NCI-H2227 (cell line): Measurements from ENCODE around the gene KPNA5.
"Not testable (repeated sequence)": the region's sequence is repeated elsewhere in the genome, so short reads cannot be mapped to it uniquely, and the experiment has no call there.

Source experiments
- DNase-seq: peaks from one replicate; lab custom pipeline; 2025; ENCODE audit not compliant: unreplicated experiment; lab: John Stamatoyannopoulos, UW

The KPNA5 gene

GRCh38 chr6:116697480-116697879 lies 16.5 kb downstream of the KPNA5 start:
- no peak for DNase-seq

- not testable (repeated sequence) for DNase-seq
These were observed 22.9 kb downstream of the KPNA5 start for GRCh38 chr6:116703888-116704287.

GRCh38 chr6:116705917-116706316 lies 24.9 kb downstream of the KPNA5 start:
- DNase-seq, result no peak

DNA sequence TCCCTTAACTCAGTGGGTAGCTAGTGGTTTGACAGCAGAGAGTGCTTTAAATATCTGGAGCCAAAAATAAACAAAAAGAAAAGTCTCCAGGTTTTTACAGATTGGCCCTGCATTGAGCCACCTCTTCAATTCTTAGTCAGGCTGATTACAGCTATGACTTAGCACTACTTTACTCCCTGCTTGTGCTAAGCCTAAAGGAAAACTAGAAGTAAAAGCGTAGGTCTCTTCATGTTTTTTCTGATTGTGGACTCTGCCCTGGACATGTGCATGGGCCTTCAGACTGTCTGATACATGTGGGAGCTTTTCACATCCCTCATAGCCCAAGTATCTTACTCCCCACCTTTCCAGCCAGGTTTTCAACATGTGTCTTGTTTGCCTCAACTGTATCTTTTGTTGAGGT lies 33.3 kb downstream of the KPNA5 start:
- no peak for DNase-seq

- DNase-seq, result no peak
These were observed 33.8 kb downstream of the KPNA5 start for GRCh38 chr6:116714761-116715160.

GRCh38 chr6:116726947-116727346 lies 45.9 kb downstream of the KPNA5 start:
- no peak for DNase-seq

GRCh38 chr6:116730513-116730912 lies 49.5 kb downstream of the KPNA5 start:
- DNase-seq, result no peak

GRCh38 chr6:116737004-116737403 lies 56.0 kb downstream of the KPNA5 start:
- no peak for DNase-seq

DNA sequence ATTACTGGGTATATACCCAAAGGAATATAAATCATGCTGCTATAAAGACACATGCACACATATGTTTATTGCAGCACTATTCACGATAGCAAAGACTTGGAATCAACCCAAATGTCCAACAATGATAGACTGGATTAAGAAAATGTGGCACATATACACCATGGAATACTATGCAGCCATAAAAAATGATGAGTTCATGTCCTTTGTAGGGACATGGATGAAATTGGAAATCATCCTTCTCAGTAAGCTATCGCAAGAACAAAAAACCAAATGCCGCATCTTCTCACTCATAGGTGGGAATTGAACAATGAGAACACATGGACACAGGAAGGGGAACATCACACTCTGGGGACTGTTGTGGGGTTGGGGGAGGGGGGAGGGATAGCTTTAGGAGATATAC lies 59.5 kb downstream of the KPNA5 start:
- DNase-seq, result not testable (repeated sequence)

- DNase-seq, result no peak
These were observed 60.6 kb downstream of the KPNA5 start for GRCh38 chr6:116741571-116741970.

GRCh38 chr6:116745176-116745575 lies 64.2 kb downstream of the KPNA5 start:
- no peak for DNase-seq

- DNase-seq, result no peak
These were observed 80.8 kb downstream of the KPNA5 start for GRCh38 chr6:116761779-116762178.

DNA sequence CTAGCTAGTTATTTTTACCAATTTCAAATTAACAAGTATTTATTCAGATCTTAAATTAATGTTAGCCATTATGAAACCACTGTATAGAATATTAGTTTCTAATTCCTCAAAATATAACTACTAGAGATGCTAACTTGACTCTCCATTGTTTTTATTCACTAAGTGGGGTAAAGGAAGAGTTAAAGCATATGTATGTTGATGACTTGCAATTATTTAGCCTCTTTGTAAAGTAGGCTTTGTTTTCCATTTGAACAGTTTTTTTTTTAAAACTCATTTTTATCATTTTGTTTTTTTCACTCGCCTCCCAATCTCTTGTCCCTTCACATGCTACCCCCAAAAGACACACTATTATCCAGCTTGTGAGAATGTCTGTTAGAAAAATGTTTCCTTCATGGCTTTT lies 81.2 kb downstream of the KPNA5 start:
- DNase-seq, result no peak

- no peak for DNase-seq
These were observed 82.0 kb downstream of the KPNA5 start for GRCh38 chr6:116763048-116763447.

DNA sequence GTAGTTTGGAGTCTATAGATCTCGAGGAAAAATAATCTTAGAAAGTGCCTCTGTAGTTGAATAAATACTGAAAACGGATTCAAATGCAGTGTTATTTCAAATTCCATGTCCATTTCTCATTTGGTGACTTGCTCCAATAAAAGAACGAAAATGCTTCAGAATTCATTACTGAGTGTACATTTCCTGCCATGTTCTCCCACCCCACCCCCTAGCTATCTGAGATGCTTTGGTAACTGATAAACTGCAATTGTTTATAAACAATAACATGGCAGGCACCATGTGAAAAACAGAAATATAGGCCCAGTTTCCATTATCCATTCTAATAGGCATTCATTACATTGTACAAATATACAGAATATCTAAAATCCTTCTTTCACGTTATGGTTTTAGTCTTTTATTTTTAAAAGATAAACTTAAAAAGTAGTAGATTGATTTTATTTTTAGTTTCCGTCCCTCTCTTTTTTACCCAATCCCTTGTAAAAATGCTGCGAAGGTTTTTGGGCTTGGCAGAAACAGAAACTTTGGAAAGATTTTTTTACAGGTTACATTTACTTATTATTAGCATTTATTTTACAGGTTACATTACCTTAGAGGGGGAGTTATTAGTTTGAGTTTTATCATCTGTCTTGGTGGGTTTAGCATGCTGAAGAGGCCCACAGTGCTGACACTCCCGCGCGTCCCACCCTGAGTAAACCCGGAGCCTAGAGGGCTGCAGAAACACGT lies 83.1 kb downstream of the KPNA5 start:
- no peak for DNase-seq

- no peak for DNase-seq
These were observed 83.6 kb downstream of the KPNA5 start for GRCh38 chr6:116764629-116764960.

DNA sequence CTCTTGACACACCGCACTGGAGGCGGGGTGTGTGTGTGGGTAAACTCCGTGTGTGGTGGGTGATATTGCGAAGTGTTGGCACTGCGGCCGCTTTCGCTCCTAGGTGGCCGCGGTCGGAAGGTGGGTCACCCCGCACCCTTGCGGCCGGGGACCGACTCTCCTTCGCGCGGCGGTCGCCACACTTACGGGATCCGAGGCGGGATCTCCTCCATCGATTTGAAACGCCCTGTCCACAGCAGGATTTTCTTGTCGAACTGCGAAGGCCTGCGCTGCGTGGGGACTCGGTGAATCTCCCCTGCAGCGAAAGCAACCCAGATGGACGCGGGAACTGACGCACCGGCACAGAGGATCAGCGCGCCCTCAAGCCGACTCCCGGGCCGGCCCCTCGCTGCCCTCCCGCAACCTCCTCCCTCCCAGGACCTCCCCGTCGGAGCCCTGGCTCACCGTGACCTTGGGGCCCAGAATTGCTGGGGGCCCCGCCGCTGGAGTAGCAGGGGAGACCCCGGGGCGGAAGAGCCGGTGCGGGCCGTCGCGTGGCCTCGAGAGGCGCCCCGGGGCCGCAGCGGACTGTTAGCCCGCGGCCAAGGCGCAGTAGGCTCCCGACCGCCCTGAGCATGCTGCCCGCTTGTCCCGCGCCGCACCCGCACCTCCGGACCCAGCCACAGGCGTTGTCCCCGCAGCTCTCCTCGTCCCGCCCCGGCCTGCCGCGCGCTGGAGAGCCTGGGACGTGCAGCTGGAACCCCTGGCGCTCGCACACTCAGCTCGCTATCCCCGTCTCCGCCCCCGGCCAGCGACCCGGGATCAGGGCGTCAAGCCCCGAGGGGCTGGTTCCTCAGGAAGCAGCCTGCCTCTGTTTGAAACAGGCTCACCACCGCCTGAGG lies 84.2 kb downstream of the KPNA5 start, which contains the start of gene FAM162B:
TSS of gene FAM162B (minus strand) at position 759 of the 881 bp plus-strand sequence. CDS start at position 616, 143 bp downstream.
- no peak for DNase-seq

DNA sequence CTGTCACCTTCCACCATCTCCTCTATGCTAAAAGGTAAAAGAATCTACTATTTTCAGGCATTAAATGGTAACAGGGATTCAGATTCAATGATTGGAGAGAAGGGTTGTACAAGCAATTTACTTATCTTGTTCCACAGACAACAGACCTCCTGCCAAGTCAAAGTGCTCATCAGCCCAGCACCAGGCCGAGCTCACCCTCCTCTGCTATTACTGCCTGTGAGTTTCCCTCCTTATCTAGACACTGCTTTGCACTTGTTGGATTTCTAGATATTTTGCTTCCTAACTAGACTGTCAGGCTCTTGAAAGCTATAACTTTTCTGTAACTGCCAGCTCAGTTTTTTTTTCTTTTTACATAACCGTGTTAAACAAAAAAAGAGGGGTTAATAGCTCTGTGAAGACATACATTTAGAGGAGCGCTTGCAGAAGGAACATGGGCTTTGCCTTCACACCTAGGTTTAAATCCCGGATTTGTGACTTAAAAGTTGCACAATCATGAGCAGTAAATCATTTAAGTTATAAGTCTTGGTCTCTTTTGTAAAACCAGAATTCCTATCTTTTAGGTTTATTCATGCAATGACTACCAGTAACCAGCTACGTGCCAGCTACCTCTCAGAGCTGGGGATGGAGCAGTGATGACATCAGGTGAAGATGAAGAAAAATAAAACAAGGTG lies 85.6 kb downstream of the KPNA5 start:
- no peak for DNase-seq

DNA sequence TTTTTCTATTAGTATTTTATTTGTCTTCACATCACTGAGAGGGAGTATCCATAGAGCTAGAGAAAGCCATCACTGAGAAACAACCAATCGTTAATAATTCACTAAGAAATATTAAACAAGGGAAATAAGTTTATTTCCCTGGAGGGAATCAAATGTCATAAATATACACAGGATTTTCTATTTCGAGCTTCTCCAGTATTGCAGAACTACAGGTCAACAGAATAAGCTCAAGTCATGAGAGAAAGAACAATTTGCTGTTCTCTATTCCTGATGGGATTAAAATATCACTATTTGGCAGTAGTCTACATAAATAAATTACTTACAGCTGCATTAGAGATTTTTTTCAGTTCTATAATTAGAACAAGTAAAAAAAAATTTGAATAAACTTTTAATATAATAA lies 86.7 kb downstream of the KPNA5 start:
- no peak for DNase-seq

DNA sequence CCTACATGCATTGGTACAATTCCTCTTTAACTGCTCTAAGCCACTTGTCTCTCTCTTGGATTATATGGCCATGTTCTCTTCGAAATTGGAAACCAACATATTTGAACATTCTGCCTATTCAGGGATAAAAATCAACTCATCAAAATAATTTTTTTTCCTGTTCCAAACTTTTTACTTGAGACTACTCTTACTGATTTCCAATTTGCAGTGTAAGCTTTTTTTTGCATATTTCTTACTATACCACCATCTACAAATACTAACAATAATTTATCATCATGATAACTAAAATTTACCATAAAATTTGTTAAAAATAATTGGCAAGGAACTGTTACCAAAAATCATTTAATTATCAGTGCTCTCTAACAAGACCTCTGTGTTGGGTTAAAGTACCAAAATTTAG lies 91.4 kb downstream of the KPNA5 start:
- no peak for DNase-seq

GRCh38 chr6:116773886-116774285 lies 92.9 kb downstream of the KPNA5 start:
- DNase-seq, result no peak
